ENCODE measurements around the gene MYO16. TPM values are rescaled to one million over a fixed set of nuclear protein-coding genes. Genes with fewer than 3 reads are reported as not detected.
"Not testable (repeated sequence)": the region's sequence is repeated elsewhere in the genome, so short reads cannot be mapped to it uniquely, and the experiment has no call there.

Gene MYO16
- total and polyA plus RNA-seq, 7 donors, result under 0.01 to 0.33 (median 0.28) TPM; not detected in 2

DNA sequence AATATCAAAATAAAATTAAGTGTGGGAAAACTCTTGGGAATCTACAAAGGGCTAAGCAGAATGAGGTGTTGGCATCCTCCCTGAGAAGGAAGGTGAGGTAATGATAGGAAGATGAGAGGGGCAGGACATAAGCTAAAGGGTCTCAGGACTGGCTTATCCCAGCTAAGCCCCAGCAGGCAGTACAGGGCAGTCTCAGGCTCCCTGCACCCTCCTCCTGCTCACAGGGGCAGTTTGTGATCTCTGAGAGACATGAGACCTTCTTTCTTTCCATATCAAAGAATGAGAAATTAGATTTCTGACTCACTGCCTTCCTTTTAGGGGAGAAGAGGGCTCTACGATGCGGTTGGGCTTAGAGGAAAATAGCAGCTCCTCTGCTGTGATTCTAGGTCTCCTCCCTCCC lies 586.0 kb downstream of the MYO16 start:
- Histone ChIP-seq H3K36me3 (no peaks in the 10 kb centered on the region), H3K4me1 (no peaks in the 10 kb centered on the region), H3K27ac (no peak overlapping the region), H3K27me3 (no peaks in the 10 kb centered on the region), H3K9me3 (no peaks in the 10 kb centered on the region), H3K4me3 (no peak overlapping the region)
- 80 to 92% methylated on average over 2 of the region's 2 CpGs for WGBS, 2 donors
- DNase-seq, result no peak
- intact Hi-C loops (cut with DNase I), result no loop called here
- TF ChIP-seq, protein P1, sequence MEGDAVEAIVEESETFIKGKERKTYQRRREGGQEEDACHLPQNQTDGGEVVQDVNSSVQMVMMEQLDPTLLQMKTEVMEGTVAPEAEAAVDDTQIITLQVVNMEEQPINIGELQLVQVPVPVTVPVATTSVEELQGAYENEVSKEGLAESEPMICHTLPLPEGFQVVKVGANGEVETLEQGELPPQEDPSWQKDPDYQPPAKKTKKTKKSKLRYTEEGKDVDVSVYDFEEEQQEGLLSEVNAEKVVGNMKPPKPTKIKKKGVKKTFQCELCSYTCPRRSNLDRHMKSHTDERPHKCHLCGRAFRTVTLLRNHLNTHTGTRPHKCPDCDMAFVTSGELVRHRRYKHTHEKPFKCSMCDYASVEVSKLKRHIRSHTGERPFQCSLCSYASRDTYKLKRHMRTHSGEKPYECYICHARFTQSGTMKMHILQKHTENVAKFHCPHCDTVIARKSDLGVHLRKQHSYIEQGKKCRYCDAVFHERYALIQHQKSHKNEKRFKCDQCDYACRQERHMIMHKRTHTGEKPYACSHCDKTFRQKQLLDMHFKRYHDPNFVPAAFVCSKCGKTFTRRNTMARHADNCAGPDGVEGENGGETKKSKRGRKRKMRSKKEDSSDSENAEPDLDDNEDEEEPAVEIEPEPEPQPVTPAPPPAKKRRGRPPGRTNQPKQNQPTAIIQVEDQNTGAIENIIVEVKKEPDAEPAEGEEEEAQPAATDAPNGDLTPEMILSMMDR (IDR thresholded peaks at IDR 0.05), result no peak
- TF ChIP-seq EP300 (IDR thresholded peaks at IDR 0.05) (no peak), POLR2A (IDR thresholded peaks at IDR 0.05) (no peak)

DNA sequence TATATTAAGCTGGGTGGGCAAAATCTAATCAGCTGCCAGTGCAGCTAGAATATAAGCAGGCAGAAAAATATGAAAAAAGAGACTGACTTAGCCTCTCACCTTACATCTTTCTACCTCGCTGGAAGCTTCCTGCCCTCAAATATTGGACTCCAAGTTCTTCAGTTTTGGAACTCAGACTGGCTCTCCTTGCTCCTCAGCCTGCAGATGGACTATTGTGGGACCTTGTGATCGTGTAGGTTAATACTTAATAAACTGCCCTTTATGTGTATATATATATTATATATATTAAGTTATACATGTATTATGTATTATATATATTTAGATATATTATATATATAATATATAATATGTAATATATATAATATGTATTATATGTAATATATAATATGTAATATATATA lies 588.1 kb downstream of the MYO16 start:
- H3K4me3 ChIP-seq; H3K36me3 ChIP-seq; H3K27ac ChIP-seq; intact Hi-C loops (cut with DNase I); H3K4me1 ChIP-seq; H3K27me3 ChIP-seq; H3K9me3 ChIP-seq; DNase-seq: not testable (repeated sequence)
- 45 to 69% methylated on average over 2 of the region's 2 CpGs for WGBS, 2 donors

DNA sequence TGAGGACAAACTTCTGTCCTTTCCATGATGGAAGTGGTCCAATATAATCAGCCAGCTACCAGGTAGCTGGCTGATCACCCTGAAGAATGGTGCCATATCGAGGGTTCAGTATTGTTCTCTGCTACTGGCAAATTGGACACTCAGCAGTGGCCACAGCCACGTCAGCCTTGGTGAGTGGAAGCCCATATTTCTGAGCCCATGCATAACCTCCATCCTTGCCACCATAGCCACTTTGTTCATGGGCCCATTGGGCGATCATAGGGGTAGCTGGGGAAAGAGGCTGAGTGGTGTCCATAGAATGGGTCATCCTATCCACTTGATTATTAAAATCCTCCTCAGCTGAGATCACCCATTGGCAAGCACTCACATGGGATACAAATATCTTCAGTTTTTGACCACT lies 591.2 kb downstream of the MYO16 start:
- Histone ChIP-seq H3K27me3 (no peaks in the 10 kb centered on the region), H3K27ac (no peak overlapping the region), H3K4me3 (no peak overlapping the region), H3K4me1 (no peaks in the 10 kb centered on the region), H3K36me3 (no peaks in the 10 kb centered on the region), H3K9me3 (peaks cover 0 to 7% (median 2%) of the 10 kb centered on the region in 4 donors)
- TF ChIP-seq POLR2A (IDR thresholded peaks at IDR 0.05), result no peak
- intact Hi-C loops (cut with DNase I), result no loop called here
- 82 to 88% methylated on average over 3 of the region's 3 CpGs for WGBS, 2 donors
- DNase-seq, result no peak

DNA sequence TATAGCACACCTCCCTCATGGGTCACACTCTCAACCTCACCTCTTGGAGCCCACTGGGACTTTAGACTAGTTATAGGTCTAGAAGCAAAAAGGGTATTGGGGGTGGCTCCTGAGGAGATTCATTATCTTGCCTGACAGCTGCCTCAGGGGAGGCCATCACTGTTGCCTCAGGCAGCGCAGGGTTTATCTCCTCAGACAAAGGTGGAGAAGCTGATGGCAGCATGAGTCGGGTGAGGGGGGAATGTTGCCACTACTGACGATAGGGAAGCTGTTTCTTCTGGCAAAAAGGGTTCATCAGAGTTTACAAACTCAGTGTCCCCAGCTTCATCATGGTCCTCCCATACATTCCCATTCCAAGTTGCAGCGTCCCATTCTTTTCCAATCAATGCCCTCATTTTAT lies 594.6 kb downstream of the MYO16 start:
- intact Hi-C loops (cut with DNase I), result no loop called here
- 75 to 76% methylated on average over 4 of the region's 4 CpGs for WGBS, 2 donors
- no peaks in the 10 kb centered on the region for H3K36me3 ChIP-seq
- no peaks in the 10 kb centered on the region for H3K4me1 ChIP-seq
- no peak overlapping the region for H3K27ac ChIP-seq
- no peaks in the 10 kb centered on the region for H3K27me3 ChIP-seq
- TF ChIP-seq, protein P1 (IDR thresholded peaks at IDR 0.05), result no peak
- TF ChIP-seq POLR2A (IDR thresholded peaks at IDR 0.05), result no peak
- no peak for TF ChIP-seq POLR2AphosphoS5 (IDR thresholded peaks at IDR 0.05)
- TF ChIP-seq EP300 (IDR thresholded peaks at IDR 0.05), result no peak
- peaks cover 0 to 7% (median 2%) of the 10 kb centered on the region in 4 donors for H3K9me3 ChIP-seq
- H3K4me3 ChIP-seq, result no peak overlapping the region
- DNase-seq, result no peak

DNA sequence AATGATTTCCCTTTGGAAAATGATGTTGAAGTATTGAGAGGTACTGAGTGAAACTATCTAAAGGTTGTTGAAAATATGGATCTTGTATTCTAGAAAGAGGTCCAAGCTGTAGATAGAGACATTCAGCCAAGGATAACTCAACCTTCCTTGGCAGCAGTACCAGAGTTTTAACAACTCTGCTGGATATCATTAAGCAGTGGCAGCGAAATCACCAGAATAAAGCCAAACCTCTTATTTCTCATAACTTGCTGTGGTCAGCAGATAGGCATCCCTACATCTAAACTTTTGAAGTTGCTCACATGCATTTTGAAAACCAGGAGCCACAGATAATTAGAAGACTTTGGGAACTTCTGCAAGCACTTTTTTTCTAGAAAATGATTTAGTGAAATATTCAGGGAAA lies 597.2 kb downstream of the MYO16 start:
- Histone ChIP-seq H3K4me1 (no peaks in the 10 kb centered on the region), H3K36me3 (no peaks in the 10 kb centered on the region), H3K27me3 (no peaks in the 10 kb centered on the region), H3K9me3 (peaks cover 0 to 7% (median 2%) of the 10 kb centered on the region in 4 donors), H3K27ac (no peak overlapping the region), H3K4me3 (no peak overlapping the region)
- no peak for DNase-seq
- intact Hi-C loops (cut with DNase I), result no loop called here
- TF ChIP-seq, protein P1 (IDR thresholded peaks at IDR 0.05), result no peak
- no peak for TF ChIP-seq EP300 (IDR thresholded peaks at IDR 0.05)
- no peak for TF ChIP-seq POLR2AphosphoS5 (IDR thresholded peaks at IDR 0.05)
- TF ChIP-seq POLR2A (IDR thresholded peaks at IDR 0.05), result no peak
- 76 to 81% methylated on average over 1 of the region's 1 CpG for WGBS, 2 donors

DNA sequence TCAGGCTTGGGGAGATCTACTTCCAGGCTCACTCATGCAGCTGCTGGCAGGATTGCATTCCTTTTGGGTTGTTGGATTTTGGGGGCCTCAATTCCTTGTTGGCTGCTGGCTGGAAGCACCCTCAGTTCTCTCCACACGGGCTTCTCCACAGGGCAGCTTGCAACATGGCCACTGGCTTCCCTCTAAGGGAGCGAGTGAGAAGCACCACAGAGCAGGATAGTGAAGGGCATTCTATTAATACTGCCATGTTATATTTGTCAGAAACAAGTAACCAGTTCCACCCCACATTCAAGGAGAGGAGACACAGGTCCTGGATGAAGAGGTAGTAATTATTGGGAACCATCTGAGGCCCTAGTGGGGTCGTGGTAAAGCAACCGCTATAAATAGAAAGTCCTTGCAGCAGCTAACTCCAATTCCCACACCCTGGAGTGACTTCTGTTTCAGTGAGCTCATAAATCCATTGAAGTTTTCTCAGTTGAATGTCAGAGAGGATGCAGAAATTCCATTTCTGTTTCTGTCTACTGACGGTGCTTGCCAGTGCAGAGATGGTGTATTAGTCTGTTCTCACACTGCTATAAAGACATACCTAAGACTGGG lies 598.0 kb downstream of the MYO16 start:
- no peaks in the 10 kb centered on the region for H3K4me1 ChIP-seq
- H3K36me3 ChIP-seq, result no peaks in the 10 kb centered on the region
- TF ChIP-seq, protein P1 (IDR thresholded peaks at IDR 0.05), result no peak
- H3K27me3 ChIP-seq, result no peaks in the 10 kb centered on the region
- H3K4me3 ChIP-seq, result no peak overlapping the region
- H3K27ac ChIP-seq, result no peak overlapping the region
- peaks cover 0 to 7% (median 2%) of the 10 kb centered on the region in 4 donors for H3K9me3 ChIP-seq
- DNase-seq, result no peak
- intact Hi-C loops (cut with DNase I), result no loop called here
- 68 to 79% methylated on average over 5 of the region's 5 CpGs for WGBS, 2 donors
